Type B pancreatic cell (in vitro differentiated cells): Measurements from ENCODE around the gene AQP12B. TPM values are rescaled to one million over a fixed set of nuclear protein-coding genes. Genes with fewer than 3 reads are reported as not detected.
A peak's percentile ranks its signal among the peaks of the same experiment; 100 is the strongest.
"Not testable (repeated sequence)": the region's sequence is repeated elsewhere in the genome, so short reads cannot be mapped to it uniquely, and the experiment has no call there.

Experiments used
- DNase-seq: peaks from one replicate; pipeline ENCODE4 v3.0.0; 2021; ENCODE audit warnings: mixed read lengths; ENCODE audit not compliant: unreplicated experiment; ENCODE audit errors: extremely low spot score
- H3K27ac Mint-ChIP-seq: 2 replicates; pipeline ENCODE4 v1.8.0; 2021; ENCODE audit warnings: mild to moderate bottlenecking, mixed read lengths
- H3K27me3 Mint-ChIP-seq: 2 replicates; pipeline ENCODE4 v1.8.0; 2021; ENCODE audit warnings: mixed read lengths
- H3K36me3 Mint-ChIP-seq: 2 replicates; pipeline ENCODE4 v1.8.0; 2021; ENCODE audit warnings: mixed read lengths
- H3K4me1 Mint-ChIP-seq: one replicate; pipeline ENCODE4 v1.8.0; 2021; ENCODE audit warnings: mixed read lengths; ENCODE audit not compliant: unreplicated experiment
- H3K4me3 Mint-ChIP-seq: 2 replicates; pipeline ENCODE4 v1.8.0; 2021; ENCODE audit warnings: mild to moderate bottlenecking, mixed read lengths
- H3K9me3 Mint-ChIP-seq: 2 replicates; pipeline ENCODE4 v1.8.0; 2021; ENCODE audit warnings: mixed read lengths
- total RNA-seq: library from RNA; stranded (reverse); gene quantifications from 2 replicates; pipeline ENCODE4 v1.2.1, GENCODE V29; 2021; ENCODE audit warnings: low replicate concordance
- TF ChIP-seq, protein P1 (sequence below): fragments of 200-600 bp; sonication (generic); conservative IDR thresholded peaks from 2 replicates; pipeline ENCODE4 v1.5.0; 2021; ENCODE audit warnings: antibody characterized with exemption, mild to moderate bottlenecking

The AQP12B gene
- total RNA-seq, 1 donor from 2014 or later, result 0.43 TPM

DNA sequence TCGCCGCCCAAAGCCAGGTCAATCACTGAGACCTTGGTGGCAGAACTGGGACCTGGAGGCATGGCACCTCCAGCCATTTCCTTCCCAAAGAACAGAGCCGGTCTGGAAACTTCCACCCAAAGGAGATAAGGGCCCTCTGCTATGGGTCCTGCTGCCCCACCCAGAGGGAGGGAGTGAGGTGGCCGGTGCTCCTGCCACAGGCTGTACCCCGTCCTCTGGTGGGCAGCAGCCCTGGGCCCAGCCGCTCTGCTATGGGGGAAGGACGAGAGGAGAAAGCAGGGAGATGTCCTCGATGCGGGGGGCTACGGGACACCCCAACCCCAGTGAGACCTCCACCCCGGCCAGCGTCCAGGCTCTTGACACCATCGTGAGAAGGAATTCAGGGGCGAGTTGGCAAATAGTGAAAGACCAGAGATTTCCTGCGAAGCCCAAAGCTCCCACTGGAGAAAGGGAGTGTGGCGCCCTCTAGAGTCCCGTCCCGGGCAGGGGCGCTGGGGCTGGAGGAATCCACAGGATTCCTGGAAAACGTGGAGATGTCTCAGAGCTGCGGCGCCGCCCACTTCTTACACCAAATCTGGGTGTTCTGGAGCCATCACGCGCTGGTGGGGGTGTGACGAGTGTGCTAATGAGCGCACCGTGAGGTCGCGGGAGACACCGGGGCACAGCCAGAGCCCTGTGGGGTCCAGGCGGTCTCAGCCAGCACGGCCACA, 16.3 kb upstream of the AQP12B start:
- not testable (repeated sequence) for H3K4me3 Mint-ChIP-seq, H3K4me1 Mint-ChIP-seq, H3K27me3 Mint-ChIP-seq, H3K9me3 Mint-ChIP-seq, H3K36me3 Mint-ChIP-seq, H3K27ac Mint-ChIP-seq, DNase-seq

DNA sequence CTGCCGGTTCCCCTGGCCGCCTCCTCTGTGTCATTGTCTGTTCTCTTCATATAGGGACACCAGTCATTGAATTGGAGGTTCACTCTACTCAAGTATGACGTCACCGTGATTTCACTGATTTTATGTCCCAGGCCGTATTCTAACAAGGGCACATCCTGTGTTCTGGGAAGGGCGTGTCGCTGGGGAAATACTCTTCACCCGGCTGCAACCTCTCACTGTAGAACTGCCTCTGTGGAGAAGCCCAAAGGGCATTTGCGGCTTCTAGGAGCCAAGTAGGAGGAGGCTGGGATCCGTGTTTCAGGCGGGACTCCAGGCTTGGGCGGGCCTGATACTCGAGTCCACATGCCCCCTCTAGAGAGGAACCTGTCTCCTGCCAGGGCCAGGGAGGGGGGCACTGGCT, 13.8 kb upstream of the AQP12B start:
- not testable (repeated sequence) for H3K9me3 Mint-ChIP-seq, H3K4me3 Mint-ChIP-seq, H3K27ac Mint-ChIP-seq, DNase-seq, H3K36me3 Mint-ChIP-seq, H3K27me3 Mint-ChIP-seq, H3K4me1 Mint-ChIP-seq

DNA sequence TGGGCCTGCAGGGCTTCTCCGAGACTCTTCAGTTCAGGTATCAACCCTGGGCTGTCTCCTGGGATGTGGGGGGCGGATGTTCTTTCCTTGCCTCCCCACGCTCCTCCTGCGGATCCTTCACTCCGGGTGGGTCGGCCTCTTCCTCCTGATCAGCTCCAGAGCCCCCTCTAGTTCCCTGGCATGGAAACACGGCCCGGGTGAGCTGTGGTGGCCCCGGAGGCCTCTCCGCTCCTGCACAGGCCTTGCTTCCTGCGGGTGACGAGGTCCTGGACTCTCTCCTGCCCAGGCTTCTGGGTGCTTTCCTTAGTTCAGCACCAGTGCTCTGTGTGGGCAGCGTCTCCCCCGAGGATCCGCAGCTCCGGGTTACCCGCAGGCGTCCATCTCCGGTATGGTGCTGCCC, 12.9 kb upstream of the AQP12B start:
- not testable (repeated sequence) for H3K9me3 Mint-ChIP-seq, H3K4me3 Mint-ChIP-seq, H3K27me3 Mint-ChIP-seq, H3K36me3 Mint-ChIP-seq, DNase-seq, H3K27ac Mint-ChIP-seq, H3K4me1 Mint-ChIP-seq

DNA sequence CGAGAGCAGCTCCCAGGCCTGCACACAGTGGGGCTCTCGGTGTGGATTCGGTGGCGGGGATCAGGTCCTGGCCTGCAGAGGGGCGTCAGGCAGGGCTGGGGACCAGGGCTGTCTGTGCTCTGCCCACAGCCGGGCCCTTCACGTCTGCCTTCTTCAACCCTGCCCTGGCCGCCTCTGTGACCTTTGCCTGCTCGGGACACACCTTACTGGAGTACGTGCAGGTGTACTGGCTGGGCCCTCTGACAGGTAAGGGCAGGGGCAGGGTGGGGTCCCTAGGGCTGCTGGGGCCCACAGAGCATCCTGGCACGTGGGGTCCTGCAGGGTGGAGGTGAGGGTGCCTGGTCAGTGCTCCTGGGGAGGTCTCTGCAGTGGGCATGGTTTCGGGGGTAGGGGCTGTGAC, 11.6 kb upstream of the AQP12B start:
- DNase-seq, H3K4me3 Mint-ChIP-seq, H3K9me3 Mint-ChIP-seq, H3K36me3 Mint-ChIP-seq, H3K27me3 Mint-ChIP-seq, H3K4me1 Mint-ChIP-seq, H3K27ac Mint-ChIP-seq: not testable (repeated sequence)

DNA sequence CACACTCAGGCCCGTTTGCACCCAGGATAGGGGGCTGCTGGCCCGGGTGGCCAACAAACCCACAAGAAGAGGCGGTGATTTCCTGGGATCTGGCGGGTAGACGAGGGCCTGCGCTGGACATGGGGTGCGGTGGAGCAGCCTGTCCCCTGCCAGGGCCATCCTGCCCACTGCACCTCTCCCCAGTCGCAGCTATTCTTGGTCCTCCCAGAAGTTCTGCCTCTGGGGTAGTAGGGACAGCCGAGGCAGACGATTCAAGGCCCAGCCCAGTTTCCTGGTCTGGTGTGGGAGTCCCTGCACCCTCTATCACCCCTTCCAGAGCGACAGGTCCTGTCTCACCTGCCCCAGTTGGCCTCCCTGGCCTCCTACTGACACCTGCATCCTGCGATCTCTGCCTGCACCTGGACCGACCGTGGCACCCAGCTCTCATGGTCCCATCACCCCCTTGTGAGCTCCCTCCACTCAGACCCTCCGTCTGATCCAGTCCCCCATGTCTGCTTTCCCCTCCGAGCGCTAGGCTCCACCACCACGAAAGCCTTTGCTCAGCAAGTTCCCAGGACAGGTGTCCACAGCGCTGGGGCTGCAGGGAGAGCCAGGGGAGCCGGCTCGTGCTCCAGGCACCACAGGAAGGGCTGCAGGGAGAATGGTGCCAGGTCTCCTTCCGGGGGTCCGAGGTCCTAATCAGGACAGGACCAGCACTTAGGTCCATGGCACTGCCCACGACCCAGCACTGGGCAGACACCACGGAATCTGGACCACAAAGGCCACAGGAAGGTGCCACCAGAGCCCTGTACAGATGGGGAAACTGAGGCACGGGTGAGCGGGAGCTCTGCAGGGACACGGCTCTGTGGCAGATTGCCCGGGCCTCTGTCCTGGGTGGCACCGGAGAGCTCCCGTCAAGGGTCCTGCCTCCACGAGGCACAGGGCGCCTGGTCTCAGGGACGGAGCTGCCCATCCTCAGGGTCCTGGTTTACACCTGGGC, 10.2 kb upstream of the AQP12B start:
- not testable (repeated sequence) for H3K4me3 Mint-ChIP-seq, H3K27ac Mint-ChIP-seq, H3K4me1 Mint-ChIP-seq, H3K36me3 Mint-ChIP-seq, H3K9me3 Mint-ChIP-seq, H3K27me3 Mint-ChIP-seq
- DNase-seq, result peak; percentile 65

DNA sequence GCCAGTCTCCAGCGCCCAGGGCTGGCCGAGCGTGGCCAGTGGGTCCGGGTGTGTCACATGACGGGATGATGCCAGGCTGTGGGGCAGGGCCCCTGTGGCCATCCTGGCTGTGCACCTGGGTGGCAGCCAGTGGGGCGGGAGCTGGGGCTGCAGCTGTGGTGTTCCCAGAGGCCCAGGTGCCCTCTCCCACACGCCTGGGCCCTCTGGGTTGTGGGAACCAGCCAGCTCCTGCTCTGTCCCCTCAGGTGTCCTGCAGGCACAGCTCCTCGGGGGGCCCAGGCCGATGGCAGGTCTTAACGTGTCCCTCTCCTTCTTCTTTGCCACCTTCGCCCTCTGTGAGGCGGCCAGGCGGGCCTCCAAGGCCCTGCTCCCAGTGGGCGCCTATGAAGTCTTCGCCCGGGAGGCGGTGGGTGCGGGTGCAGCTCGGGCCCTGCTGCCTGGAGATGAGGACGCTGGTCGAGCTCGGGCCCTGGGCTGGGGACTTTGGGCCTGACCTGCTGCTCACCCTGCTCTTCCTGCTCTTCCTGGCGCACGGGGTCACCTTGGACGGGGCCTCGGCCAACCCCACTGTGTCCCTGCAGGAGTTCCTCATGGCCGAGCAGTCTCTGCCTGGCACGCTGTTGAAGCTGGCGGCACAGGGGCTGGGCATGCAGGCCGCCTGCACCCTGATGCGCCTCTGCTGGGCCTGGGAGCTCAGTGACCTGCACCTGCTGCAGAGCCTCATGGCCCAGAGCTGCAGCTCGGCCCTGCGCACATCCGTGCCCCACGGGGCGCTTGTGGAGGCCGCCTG, 9.1 kb upstream of the AQP12B start, which contains the start of gene AQP12A:
Gene AQP12A, plus strand, starts transcription at position 236 of the 790 bp plus-strand sequence. Its CDS starts 48 bp downstream, at position 284.
- not testable (repeated sequence) for H3K36me3 Mint-ChIP-seq, H3K9me3 Mint-ChIP-seq, H3K27ac Mint-ChIP-seq, H3K4me1 Mint-ChIP-seq, H3K27me3 Mint-ChIP-seq, H3K4me3 Mint-ChIP-seq
- peak; percentile 71 for DNase-seq

DNA sequence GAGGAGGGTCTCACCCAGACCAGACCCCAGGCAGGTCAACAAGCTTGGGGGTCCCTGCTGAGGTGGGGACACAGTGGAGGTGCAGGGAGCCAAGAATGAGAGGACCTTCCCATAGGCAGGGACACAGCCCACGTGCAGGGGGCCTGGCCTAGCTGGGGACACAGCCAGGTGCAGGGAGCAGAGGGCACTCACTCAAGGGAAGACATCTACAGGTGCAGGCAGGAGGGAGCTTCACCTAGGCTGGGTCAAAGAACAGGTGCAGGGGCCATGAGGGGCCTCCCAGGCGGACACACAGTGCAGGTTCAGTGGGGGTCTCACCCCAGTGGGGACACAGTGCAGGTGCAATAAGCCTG, 8.4 kb upstream of the AQP12B start:
- H3K4me3 Mint-ChIP-seq, H3K27ac Mint-ChIP-seq, H3K9me3 Mint-ChIP-seq, H3K36me3 Mint-ChIP-seq, H3K27me3 Mint-ChIP-seq, DNase-seq: not testable (repeated sequence)
- peaks cover 10% of the 10 kb centered on the region for H3K4me1 Mint-ChIP-seq

DNA sequence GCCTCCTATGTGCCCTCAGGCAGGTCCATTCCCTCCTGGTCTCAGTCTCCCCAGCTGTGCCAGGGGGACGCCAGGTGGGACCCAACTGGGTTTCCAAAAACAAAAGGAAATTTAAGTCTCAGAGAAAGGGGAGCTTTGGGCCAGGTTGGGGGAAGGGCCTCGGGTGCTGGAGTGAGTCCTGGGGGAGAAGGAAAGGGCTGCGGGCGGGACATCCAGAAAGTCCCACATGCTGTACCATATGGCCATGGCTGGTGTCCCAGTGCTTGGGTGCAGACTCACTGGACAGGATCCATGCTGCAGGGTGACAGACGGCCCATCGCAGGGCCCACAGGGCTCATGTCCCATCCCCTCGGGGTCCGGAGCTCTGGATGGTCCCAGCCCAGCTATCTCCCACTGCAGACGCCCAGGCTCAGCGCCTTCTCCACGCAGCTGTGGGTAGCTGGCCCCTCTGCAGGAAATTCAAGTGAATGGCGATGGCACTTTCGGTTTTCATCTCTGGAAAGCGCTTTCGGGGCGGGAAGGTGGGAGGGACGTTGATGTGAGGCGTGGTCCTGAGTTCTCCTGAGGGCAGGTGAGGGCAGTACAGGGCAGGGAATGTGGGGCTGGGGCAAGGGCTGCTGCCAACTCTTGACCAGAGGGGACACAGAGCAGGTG, 7.9 kb upstream of the AQP12B start:
- peaks cover 10% of the 10 kb centered on the region for H3K4me1 Mint-ChIP-seq
- H3K27ac Mint-ChIP-seq, H3K9me3 Mint-ChIP-seq, H3K4me3 Mint-ChIP-seq, DNase-seq, H3K36me3 Mint-ChIP-seq, H3K27me3 Mint-ChIP-seq: not testable (repeated sequence)

DNA sequence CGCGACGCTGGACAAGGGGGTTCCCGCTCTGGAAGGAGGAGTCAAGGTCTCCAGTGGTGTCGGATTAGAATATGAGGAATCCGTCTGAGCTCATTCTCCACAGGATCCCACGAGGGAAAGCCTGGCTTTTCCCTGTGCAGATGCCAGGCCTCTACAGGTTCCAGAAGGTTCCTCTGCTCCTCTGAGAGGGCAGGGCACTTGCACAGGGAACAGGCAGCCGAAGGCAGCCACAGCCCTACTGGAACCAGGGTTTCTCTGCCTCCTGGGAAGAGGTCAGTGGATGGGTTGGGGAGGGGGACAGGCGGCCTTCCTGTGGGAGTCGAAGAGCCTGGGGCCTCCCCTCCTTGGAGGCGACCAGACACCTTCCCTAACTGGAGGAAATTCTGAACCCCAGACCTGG, 7.3 kb upstream of the AQP12B start:
- peaks cover 10% of the 10 kb centered on the region for H3K4me1 Mint-ChIP-seq
- no peaks in the 10 kb centered on the region for H3K27me3 Mint-ChIP-seq
- H3K27ac Mint-ChIP-seq, result no peak overlapping the region
- no peak for DNase-seq
- no peaks in the 10 kb centered on the region for H3K36me3 Mint-ChIP-seq
- H3K9me3 Mint-ChIP-seq, result no peaks in the 10 kb centered on the region
- TF ChIP-seq, protein P1, sequence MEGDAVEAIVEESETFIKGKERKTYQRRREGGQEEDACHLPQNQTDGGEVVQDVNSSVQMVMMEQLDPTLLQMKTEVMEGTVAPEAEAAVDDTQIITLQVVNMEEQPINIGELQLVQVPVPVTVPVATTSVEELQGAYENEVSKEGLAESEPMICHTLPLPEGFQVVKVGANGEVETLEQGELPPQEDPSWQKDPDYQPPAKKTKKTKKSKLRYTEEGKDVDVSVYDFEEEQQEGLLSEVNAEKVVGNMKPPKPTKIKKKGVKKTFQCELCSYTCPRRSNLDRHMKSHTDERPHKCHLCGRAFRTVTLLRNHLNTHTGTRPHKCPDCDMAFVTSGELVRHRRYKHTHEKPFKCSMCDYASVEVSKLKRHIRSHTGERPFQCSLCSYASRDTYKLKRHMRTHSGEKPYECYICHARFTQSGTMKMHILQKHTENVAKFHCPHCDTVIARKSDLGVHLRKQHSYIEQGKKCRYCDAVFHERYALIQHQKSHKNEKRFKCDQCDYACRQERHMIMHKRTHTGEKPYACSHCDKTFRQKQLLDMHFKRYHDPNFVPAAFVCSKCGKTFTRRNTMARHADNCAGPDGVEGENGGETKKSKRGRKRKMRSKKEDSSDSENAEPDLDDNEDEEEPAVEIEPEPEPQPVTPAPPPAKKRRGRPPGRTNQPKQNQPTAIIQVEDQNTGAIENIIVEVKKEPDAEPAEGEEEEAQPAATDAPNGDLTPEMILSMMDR, result no peak
- H3K4me3 Mint-ChIP-seq, result no peak overlapping the region
